Lower leg skin (tissue), 3 donors: ENCODE data around the gene HIRA.

Experiments
- CTCF ChIP-seq, 3 donors: fragments of 450-650 bp; IDR thresholded peaks; one replicate each; pipeline ENCODE4 v1.5.1; 2016; ENCODE audit warnings: antibody characterized with exemption in 3 of 3, mild to moderate bottlenecking in 3 of 3, moderate library complexity in 2 of 3
- POLR2A ChIP-seq, 2 donors: fragments of 450-650 bp; IDR thresholded peaks; one replicate each; pipeline ENCODE4 v1.6.1; 2016 to 2017; ENCODE audit warnings: antibody characterized with exemption in 2 of 2, mild to moderate bottlenecking in 1 of 2, moderate library complexity in 1 of 2

- TF ChIP-seq CTCF (IDR thresholded peaks at IDR 0.05) = no peak
- TF ChIP-seq POLR2A (IDR thresholded peaks at IDR 0.05) = no peak
Observed at GRCh38 chr22:19411690-19412045, 19.9 kb downstream of the HIRA start.
